ENCODE results near the gene CLRN2. TPM values are rescaled to one million over a fixed set of nuclear protein-coding genes. Genes with fewer than 3 reads are reported as not detected.

Gene CLRN2
- total and polyA plus RNA-seq, 2 donors (not counting 3 experiments of a cell fraction or from before 2014, with no cell fraction given) = not detected

- TF ChIP-seq GATA2 (IDR thresholded peaks at IDR 0.05; ENCODE audit: insufficient read depth, insufficient read length, low read depth, low read length) (no peak), CTCF (IDR thresholded peaks at IDR 0.05; ENCODE audit: extremely low read depth in 1 of 2, insufficient read depth in 1 of 2, low read depth in 1 of 2, low read length in 2 of 2) (no peak), EZH2 (IDR thresholded peaks at IDR 0.05; ENCODE audit: borderline replicate concordance, low read depth, low read length, severe bottlenecking) (no peak), POLR2A (IDR thresholded peaks at IDR 0.05; ENCODE audit: low read depth, low read length) (no peak), JUN (IDR thresholded peaks at IDR 0.05; ENCODE audit: borderline replicate concordance, insufficient read depth, insufficient read length, low read depth) (peak; percentile 83), POLR2AphosphoS5 (IDR thresholded peaks at IDR 0.05; ENCODE audit: insufficient read depth, low read depth, low read length) (no peak), FOS (IDR thresholded peaks at IDR 0.05; ENCODE audit: borderline replicate concordance, insufficient read depth, low read length) (peak; percentile 71), MAX (IDR thresholded peaks at IDR 0.05; ENCODE audit: insufficient read depth, insufficient read length) (no peak), MYC (IDR thresholded peaks at IDR 0.05; ENCODE audit: low read depth, low read length) (no peak)
- Histone ChIP-seq H3K4me1 (ENCODE audit: control insufficient read depth, extremely low read depth, insufficient read depth, low read length) (peaks cover 9% of the 10 kb centered on the region), H3K79me2 (ENCODE audit: control insufficient read depth, insufficient read depth, low read length) (peaks cover 2% of the 10 kb centered on the region), H3K4me2 (ENCODE audit: insufficient read depth, low read length) (no peak overlapping the region), H3K9me1 (replicated peaks; ENCODE audit: control insufficient read depth, extremely low read depth, insufficient read depth, low read length) (no peaks in the 10 kb centered on the region), H3K9ac (replicated peaks; ENCODE audit: extremely low read depth, insufficient read depth, low read length) (no peak overlapping the region), H3K27ac (ENCODE audit: insufficient read depth, low read depth, low read length) (peak overlapping the region; percentile 25), H3K36me3 (ENCODE audit: control insufficient read depth in 2 of 2, extremely low read depth in 1 of 2, insufficient read depth in 2 of 2, low read length in 2 of 2) (peaks cover 6 to 9% of the 10 kb centered on the region in 2 experiments), H3K4me3 (replicated peaks in 1 of 3; ENCODE audit: insufficient read depth in 1 of 3, low read depth in 1 of 3, low read length in 3 of 3) (no peak overlapping the region), H3K9me3 (replicated peaks; ENCODE audit: control insufficient read depth, insufficient read depth, low read length) (no peaks in the 10 kb centered on the region), H3K27me3 (ENCODE audit: control insufficient read depth in 2 of 2, insufficient read depth in 2 of 2, low read length in 2 of 2) (no peaks in the 10 kb centered on the region), H4K20me1 (replicated peaks; ENCODE audit: control insufficient read depth, extremely low read depth, insufficient read depth, low read length) (no peaks in the 10 kb centered on the region), H2AFZ (ENCODE audit: low read depth, low read length) (no peak overlapping the region)
- FAIRE-seq (peak; percentile 12), DNase-seq (ENCODE audit: low read depth, low spot score) (peak; percentile 46)
- CTCF ChIA-PET = interaction anchor here (1.0 to 2.1 kb wide), 2 partner anchors 22 kb away, joined by 4 to 5 read pairs; no protein-coding TSS in a partner anchor
- POLR2A ChIA-PET = no interaction called here
- no TSS peak for BruUV-seq (replicated peaks)
- intact Hi-C loops (cut with micrococcal nuclease) (no loop called here), dilution Hi-C loops (cut with MboI; ENCODE audit: extremely low pct_ligation_motif_present, low sequenced_read_pairs) (no loop called here)
Observed at GRCh38 chr4:17494258-17495190, 20.4 kb upstream of the CLRN2 start.
